Type B pancreatic cell (in vitro differentiated cells): Measurements from ENCODE around the gene MORN1. TPM values are rescaled to one million over a fixed set of nuclear protein-coding genes. Genes with fewer than 3 reads are reported as not detected.

Source experiments
- DNase-seq: peaks from one replicate; pipeline ENCODE4 v3.0.0; 2021; ENCODE audit warnings: mixed read lengths; ENCODE audit not compliant: unreplicated experiment; ENCODE audit errors: extremely low spot score
- H3K27ac Mint-ChIP-seq: 2 replicates; pipeline ENCODE4 v1.8.0; 2021; ENCODE audit warnings: mild to moderate bottlenecking, mixed read lengths
- H3K27me3 Mint-ChIP-seq: 2 replicates; pipeline ENCODE4 v1.8.0; 2021; ENCODE audit warnings: mixed read lengths
- H3K36me3 Mint-ChIP-seq: 2 replicates; pipeline ENCODE4 v1.8.0; 2021; ENCODE audit warnings: mixed read lengths
- H3K4me1 Mint-ChIP-seq: one replicate; pipeline ENCODE4 v1.8.0; 2021; ENCODE audit warnings: mixed read lengths; ENCODE audit not compliant: unreplicated experiment
- H3K4me3 Mint-ChIP-seq: 2 replicates; pipeline ENCODE4 v1.8.0; 2021; ENCODE audit warnings: mild to moderate bottlenecking, mixed read lengths
- H3K9me3 Mint-ChIP-seq: 2 replicates; pipeline ENCODE4 v1.8.0; 2021; ENCODE audit warnings: mixed read lengths
- total RNA-seq: library from RNA; stranded (reverse); gene quantifications from 2 replicates; pipeline ENCODE4 v1.2.1, GENCODE V29; 2021; ENCODE audit warnings: low replicate concordance
- TF ChIP-seq, protein P1 (sequence below): fragments of 200-600 bp; sonication (generic); conservative IDR thresholded peaks from 2 replicates; pipeline ENCODE4 v1.5.0; 2021; ENCODE audit warnings: antibody characterized with exemption, mild to moderate bottlenecking

The MORN1 gene
- total RNA-seq, 1 donor from 2014 or later, result 27.5 TPM

DNA sequence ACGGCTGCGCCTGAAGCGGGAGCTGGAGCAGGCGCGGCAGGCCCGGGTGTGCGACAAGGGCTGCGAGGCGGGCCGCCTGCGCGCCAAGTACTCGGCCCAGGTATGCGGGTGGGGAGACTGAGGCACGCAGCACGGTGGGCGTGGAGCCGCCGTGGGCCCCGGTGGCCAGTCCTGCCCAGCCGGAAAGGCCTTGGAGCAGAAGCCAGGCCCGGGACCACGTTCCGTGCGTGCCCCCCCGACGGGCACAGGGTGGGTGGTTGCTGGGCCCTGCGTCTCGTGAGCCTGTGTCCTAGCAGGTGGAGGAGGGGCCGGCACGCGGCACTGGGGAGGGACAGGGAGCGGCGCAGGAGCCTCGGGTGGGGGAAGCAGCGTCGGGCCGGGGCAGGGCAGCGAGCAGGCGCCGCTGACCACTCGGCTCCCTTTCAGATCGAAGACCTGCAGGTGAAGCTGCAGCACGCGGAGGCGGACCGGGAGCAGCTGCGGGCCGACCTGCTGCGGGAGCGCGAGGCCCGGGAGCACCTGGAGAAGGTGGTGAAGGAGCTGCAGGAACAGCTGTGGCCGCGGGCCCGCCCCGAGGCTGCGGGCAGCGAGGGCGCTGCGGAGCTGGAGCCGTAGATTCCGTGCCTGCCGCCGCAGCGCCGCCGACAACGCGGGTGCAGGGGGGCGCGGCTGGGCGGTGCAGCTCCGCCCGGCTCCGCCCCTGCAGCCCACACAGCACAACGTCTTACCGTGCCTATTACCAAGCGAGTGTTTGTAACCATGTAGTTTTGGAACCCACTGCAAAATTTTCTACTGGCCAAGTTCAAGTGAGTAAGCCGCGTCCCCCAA is 85.0 kb downstream of the MORN1 start:
- peaks cover 11% of the 10 kb centered on the region for H3K36me3 Mint-ChIP-seq
- H3K9me3 Mint-ChIP-seq, result no peaks in the 10 kb centered on the region
- no peak overlapping the region for H3K27ac Mint-ChIP-seq
- TF ChIP-seq, protein P1, sequence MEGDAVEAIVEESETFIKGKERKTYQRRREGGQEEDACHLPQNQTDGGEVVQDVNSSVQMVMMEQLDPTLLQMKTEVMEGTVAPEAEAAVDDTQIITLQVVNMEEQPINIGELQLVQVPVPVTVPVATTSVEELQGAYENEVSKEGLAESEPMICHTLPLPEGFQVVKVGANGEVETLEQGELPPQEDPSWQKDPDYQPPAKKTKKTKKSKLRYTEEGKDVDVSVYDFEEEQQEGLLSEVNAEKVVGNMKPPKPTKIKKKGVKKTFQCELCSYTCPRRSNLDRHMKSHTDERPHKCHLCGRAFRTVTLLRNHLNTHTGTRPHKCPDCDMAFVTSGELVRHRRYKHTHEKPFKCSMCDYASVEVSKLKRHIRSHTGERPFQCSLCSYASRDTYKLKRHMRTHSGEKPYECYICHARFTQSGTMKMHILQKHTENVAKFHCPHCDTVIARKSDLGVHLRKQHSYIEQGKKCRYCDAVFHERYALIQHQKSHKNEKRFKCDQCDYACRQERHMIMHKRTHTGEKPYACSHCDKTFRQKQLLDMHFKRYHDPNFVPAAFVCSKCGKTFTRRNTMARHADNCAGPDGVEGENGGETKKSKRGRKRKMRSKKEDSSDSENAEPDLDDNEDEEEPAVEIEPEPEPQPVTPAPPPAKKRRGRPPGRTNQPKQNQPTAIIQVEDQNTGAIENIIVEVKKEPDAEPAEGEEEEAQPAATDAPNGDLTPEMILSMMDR, result no peak
- no peak overlapping the region for H3K4me3 Mint-ChIP-seq
- no peaks in the 10 kb centered on the region for H3K27me3 Mint-ChIP-seq
- H3K4me1 Mint-ChIP-seq, result no peaks in the 10 kb centered on the region
- DNase-seq, result no peak

DNA sequence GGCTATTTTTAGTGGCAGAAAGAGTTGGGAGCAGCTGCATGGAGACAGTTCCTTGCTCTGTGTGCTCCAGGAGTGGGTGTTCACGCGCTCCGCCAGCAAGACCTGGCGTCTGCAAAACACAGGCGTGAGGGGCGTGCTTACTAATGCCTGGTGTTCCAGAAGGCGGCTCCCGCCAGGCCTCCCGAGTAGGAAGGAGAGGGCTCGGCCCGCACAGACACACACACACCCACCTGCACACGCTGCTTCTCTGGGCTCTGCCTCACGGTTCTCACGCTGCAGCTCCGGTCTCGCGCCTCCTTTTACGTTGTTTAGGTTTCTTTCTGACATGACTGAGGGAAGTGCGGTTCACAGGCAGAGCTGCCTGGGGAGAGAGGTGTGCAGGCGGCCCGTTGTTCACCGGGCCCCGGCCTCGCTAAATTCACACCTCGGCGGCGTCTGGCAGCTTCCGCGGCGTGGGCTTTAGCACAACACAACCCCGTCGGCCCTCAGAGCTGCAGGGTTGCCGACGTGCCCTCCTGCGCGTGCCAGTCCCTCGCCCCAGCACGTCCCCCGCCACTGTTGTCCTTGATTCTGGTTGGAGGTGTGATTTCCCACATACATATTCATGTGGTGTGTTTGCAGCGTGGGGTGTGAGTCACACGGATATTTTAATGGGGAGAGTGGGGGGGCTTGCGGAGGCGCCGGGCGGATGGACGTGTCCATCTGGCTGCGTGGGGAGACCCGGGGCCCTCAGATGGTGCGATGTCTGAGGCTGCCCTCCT is 86.3 kb downstream of the MORN1 start:
- Mint-ChIP-seq H3K9me3 (no peaks in the 10 kb centered on the region), H3K27ac (no peak overlapping the region)

DNA sequence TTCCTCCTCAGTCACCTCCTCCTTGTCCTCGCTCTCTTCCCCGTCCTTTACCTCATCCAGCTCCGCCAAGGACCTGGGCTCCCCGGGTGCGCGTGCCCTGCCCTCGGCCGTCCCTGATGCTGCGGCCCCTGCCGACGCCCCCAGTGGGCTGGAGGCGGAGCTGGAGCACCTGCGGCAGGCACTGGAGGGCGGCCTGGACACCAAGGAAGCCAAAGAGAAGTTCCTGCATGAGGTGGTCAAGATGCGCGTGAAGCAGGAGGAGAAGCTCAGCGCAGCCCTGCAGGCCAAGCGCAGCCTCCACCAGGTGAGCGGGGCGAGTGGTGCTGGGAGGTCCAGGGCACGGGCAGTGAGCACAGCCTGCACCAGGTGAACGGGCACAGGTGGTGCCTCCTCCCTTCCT is 87.1 kb downstream of the MORN1 start:
- no peak overlapping the region for H3K27ac Mint-ChIP-seq
- no peaks in the 10 kb centered on the region for H3K9me3 Mint-ChIP-seq
- peaks cover 11% of the 10 kb centered on the region for H3K36me3 Mint-ChIP-seq
- H3K4me3 Mint-ChIP-seq, result no peak overlapping the region
- no peaks in the 10 kb centered on the region for H3K27me3 Mint-ChIP-seq
- no peaks in the 10 kb centered on the region for H3K4me1 Mint-ChIP-seq
- TF ChIP-seq, protein P1, result no peak
- DNase-seq, result no peak

More for the DNA sequence above, 86.3 kb downstream of the MORN1 start:
- H3K36me3 Mint-ChIP-seq, result peaks cover 11% of the 10 kb centered on the region
- H3K4me3 Mint-ChIP-seq, result no peak overlapping the region
- DNase-seq, result no peak
- no peaks in the 10 kb centered on the region for H3K27me3 Mint-ChIP-seq
- H3K4me1 Mint-ChIP-seq, result no peaks in the 10 kb centered on the region
- TF ChIP-seq, protein P1, result no peak

DNA sequence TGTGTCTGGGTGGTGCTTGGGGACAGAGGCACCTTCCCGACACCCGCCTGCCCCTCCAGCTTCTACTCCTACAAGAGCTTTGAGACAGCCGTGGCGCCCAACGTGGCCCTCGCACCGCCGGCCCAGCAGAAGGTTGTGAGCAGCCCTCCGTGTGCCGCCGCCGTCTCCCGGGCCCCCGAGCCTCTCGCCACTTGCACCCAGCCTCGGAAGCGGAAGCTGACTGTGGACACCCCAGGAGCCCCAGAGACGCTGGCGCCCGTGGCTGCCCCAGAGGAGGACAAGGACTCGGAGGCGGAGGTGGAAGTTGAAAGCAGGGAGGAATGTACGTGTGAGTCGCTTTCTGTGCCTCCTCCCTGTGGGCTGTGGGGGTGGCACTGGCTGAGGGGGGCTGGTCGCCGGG is 87.6 kb downstream of the MORN1 start:
- Mint-ChIP-seq H3K9me3 (no peaks in the 10 kb centered on the region), H3K27ac (no peak overlapping the region), H3K4me1 (no peaks in the 10 kb centered on the region), H3K36me3 (peaks cover 11% of the 10 kb centered on the region), H3K27me3 (no peaks in the 10 kb centered on the region), H3K4me3 (no peak overlapping the region)
- no peak for DNase-seq
- TF ChIP-seq, protein P1, result no peak

DNA sequence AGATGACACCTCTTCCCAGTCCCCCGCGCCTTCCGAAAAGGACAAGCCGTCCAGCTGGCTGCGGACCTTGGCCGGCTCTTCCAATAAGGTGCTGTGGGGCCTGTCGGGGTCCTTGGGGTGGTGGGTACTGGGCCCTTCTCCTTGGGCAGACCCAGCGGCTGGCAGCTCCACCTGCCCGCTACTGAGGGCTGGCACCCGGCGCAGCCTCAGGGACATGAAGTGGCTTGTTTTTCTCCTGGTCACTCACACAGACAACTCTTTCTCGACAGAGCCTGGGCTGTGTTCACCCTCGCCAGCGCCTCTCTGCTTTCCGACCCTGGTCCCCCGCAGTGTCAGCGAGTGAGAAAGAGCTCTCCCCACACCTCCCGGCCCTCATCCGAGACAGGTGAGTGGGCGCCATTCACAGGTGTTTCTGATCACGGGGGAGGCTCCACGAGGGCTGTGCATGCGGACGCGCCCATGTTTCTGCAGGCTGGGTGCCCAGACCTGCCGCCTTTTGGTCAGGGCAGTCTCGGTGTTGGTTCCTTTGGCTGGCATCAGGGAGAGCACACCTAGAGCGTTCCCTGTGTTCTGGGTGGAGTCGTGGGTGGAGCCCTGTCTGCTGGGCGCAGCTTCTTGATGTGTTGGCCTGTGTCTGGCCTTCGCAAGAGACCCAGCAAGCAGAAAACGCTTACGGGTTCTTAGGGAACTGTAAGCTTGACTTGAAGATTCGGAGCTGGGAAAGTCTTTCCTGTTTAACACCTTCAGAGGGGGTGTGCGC is 88.2 kb downstream of the MORN1 start:
- TF ChIP-seq, protein P1, result no peak
- peaks cover 8% of the 10 kb centered on the region for H3K36me3 Mint-ChIP-seq
- H3K27me3 Mint-ChIP-seq, result no peaks in the 10 kb centered on the region
- H3K4me1 Mint-ChIP-seq, result no peaks in the 10 kb centered on the region
- H3K9me3 Mint-ChIP-seq, result no peaks in the 10 kb centered on the region
- no peak overlapping the region for H3K4me3 Mint-ChIP-seq
- H3K27ac Mint-ChIP-seq, result no peak overlapping the region
- DNase-seq, result no peak
